ENCODE data around the gene CCDC102B.

CCDC102B gene

DNA sequence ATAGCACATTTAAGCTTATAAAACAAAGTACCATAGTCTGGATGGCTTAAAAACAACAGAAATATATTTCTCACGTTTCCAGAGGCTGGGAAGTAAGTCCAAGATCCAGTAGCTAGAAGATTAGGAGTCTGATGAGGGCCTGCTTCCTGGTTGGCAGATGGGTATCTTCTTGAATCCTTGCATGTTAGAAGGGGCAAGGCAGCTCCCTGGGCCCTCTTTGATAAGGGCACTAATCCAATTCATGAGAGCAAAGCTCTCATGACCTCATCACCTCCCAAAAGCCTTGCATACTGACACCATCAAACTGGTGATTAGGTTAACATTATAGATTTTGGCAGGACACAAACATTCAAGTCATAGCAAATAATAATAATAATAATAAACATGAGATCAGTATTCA, 146.4 kb downstream of the CCDC102B start:
- FAIRE-seq: no peak
- no peak for TF ChIP-seq POLR2A (IDR thresholded peaks at IDR 0.05; ENCODE audit: low read depth, low read length)
- DNase-seq (ENCODE audit: insufficient read length, low spot score): no peak

DNA sequence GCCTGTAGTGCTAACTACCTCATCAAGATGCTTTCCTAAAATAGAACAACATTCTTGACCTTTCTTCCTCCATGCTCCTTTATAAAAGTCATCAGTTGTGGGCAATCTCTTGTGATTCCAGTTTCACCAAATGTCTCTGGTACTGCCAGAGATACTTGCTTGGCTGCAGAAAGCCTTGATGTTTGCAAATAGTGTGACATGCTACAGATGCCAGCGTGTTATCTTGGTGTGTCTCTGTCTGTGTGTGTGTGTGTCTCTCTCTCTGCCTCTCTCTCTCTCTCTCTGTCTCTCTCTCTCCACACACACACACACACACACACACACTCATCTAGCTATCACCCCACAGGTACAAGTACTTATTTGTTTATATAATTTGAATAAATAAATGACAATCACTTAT, 146.9 kb downstream of the CCDC102B start:
- TF ChIP-seq POLR2A (IDR thresholded peaks at IDR 0.05; ENCODE audit: low read depth, low read length): no peak
- FAIRE-seq (no peak), DNase-seq (ENCODE audit: insufficient read length, low spot score) (no peak)

DNA sequence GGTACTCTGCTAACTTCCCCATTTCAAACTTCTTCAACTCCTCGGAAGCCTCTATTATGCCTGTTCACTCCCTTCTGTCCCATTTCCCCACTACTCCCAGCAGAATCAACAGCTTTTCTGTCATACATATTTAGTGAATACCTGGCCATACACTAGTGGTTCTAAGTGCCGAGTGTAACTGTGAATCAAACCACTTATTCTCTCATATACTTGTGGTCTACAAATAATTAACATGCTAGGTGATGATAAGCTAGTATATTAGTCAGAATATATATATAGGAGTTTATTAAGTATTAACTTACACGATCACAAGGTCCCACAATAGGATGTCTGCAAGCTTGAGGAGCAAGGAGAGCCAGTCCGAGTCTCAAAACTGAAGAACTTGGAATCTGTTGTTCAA, 150.7 kb downstream of the CCDC102B start:
- FAIRE-seq: no peak
- no peak for TF ChIP-seq POLR2A (IDR thresholded peaks at IDR 0.05; ENCODE audit: low read depth, low read length)
- no peak for DNase-seq (ENCODE audit: insufficient read length, low spot score)

DNA sequence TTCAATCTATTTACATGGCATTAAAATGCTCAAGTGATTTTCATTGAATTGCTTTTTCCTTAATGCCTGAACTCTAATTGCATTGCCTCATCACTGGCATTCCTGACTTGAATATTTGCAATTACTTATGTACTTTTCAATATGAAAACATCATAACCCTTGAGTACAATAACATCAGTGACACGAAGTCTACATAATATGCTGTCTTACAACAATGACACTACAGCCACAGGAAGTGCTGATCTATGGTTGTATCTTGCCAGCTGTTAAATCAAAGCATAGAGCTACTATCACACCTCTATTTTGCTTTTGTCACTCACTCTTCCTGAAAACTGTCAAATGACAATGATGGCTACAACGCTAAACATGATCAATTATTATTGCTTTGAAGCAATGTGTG, 156.9 kb downstream of the CCDC102B start:
- no peak for TF ChIP-seq POLR2A (IDR thresholded peaks at IDR 0.05; ENCODE audit: low read depth, low read length)
- FAIRE-seq (no peak), DNase-seq (ENCODE audit: insufficient read length, low spot score) (no peak)

DNA sequence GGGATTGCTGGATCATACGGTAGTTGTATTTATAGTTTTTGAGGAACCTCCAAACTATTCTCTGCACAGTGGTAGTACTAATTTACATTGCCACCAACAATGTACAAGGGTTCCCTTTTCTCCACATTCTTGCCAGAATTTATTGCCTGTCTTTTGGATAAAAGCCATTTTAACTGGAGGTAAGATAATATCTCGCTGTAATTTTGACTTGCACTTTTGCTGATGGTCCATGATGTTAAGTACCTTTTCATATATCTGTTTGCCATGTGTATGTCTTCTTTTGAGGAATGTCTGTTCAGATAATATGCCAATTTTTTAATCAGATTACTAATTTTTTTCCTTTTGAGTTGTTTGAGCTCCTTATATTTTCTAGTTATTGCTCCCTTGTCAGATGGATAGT, 158.8 kb downstream of the CCDC102B start:
- no peak for FAIRE-seq
- DNase-seq (ENCODE audit: insufficient read length, low spot score): no peak
- TF ChIP-seq POLR2A (IDR thresholded peaks at IDR 0.05; ENCODE audit: low read depth, low read length): no peak

DNA sequence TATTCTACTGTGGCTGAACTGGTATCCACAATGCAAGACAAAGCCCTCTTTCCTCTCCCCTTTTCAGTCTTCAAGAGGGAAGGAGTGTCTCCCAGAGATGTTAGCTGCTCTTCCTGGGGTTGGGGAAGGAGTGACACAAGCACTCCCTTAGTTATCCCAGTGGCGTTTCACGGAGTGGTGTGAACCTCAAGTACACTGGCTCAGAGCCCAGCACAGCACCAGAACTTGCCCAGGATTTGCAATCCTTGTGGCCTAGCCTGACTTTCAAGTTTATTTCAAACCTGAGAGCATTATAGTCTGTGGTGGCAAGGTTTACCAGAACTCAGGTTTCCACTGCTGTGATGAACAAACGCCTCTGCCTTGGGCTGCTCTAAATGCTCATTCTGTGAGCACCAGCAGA, 162.5 kb downstream of the CCDC102B start:
- no peak for FAIRE-seq

DNA sequence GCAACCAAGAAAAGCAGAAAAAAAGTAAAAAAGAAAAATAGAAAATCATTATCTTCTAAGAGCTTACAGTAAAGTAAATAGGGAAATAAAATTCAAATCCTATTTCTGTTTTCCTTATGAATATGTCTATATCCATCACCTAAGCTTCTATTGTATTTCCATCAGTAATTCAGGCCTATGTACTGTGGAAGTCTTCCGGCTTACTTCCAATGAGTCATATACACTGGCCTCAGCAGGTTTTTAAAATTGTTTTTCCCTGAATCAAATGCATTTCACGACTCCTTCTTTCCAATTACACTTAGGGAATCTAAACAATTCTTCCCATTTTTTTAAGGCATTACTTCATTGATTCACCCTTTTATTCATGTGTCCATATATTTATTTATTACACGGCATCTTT, 164.7 kb downstream of the CCDC102B start:
- DNase-seq (ENCODE audit: insufficient read length, low spot score): no peak
- TF ChIP-seq POLR2A (IDR thresholded peaks at IDR 0.05; ENCODE audit: low read depth, low read length): no peak
- FAIRE-seq: no peak

More for the DNA sequence above, 162.5 kb downstream of the CCDC102B start:
- TF ChIP-seq POLR2A (IDR thresholded peaks at IDR 0.05; ENCODE audit: low read depth, low read length): no peak
- DNase-seq (ENCODE audit: insufficient read length, low spot score): no peak

DNA sequence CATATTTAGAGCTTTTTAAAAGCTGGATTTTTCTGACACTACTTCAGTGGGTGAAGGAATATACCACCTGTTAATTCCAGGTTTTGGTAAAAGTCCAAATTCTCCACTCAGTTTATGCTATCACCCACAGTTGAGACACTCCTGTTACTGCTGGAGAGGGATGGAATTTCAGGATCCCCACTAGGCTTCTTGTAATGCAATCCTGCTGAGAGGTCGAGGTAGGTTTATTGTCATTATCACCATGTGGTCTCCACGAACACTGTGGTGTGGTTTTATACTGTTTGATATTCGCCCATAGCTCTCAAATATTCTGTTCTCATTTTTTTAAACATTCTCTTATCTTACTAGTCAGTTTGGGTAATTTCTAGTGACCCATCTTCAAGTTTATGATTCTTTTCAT, 167.9 kb downstream of the CCDC102B start:
- no peak for TF ChIP-seq POLR2A (IDR thresholded peaks at IDR 0.05; ENCODE audit: low read depth, low read length)
- DNase-seq (ENCODE audit: insufficient read length, low spot score) (no peak), FAIRE-seq (no peak)

DNA sequence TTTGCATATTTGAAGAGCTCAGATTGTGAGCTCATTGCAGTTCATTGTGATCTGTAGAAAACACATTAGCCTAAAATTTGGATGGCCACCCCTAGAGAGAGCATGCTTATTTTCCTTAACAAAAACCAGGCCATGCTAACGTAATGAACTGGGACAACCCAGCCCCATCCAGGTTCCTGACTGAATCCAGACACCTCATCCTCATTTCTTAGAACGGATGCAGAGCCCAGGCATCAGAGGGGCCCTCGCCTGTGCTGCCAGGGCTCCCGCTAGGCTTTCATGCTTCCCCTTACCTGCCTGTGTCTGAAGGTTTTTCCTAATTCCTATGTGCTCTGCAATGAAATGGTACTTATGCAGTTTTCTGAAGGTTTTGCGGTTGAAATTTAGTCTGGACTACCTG, 171.1 kb downstream of the CCDC102B start:
- no peak for TF ChIP-seq POLR2A (IDR thresholded peaks at IDR 0.05; ENCODE audit: low read depth, low read length)
- DNase-seq (ENCODE audit: insufficient read length, low spot score) (no peak), FAIRE-seq (no peak)

DNA sequence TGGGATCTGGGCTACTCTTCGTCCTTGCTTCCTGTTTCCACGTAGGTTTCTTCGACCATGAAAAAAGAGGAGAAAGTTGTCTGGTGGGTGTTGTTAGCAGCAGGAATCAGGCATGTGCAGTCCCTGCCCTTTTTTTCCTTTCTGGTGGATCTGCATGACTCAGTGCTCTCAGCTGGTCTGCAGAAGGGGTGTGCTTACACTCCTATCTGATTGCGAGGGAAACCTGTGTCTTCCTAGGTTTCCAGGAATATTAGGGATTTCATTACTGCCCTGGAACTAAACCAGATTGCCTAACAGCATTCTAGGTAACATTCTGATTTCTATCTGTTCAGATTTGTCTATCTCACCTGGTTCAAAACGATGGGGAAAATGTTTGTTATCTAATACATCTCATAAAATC, 174.3 kb downstream of the CCDC102B start:
- TF ChIP-seq POLR2A (IDR thresholded peaks at IDR 0.05; ENCODE audit: low read depth, low read length): no peak
- no peak for FAIRE-seq
- DNase-seq (ENCODE audit: insufficient read length, low spot score): no peak

DNA sequence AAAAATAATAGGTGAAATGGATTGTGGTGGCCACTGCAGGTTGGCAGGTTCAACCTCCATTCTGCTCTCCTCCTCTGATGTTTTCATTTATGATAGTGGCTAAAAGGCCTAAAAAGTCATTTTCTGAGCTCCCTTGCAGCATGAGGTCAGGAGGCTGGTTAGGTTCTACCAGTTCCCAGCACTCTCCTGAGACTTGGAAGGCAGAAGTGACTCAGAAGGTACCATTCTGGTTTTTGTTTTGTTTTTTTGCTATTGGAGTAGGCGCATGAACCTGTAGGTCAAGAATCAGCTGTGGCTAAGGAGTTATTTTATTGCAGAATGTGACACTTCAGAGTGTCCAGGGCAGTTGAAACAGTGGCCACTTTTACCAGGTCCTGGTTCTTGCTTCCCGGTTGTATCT, 181.9 kb downstream of the CCDC102B start:
- TF ChIP-seq POLR2A (IDR thresholded peaks at IDR 0.05; ENCODE audit: low read depth, low read length): no peak
- no peak for DNase-seq (ENCODE audit: insufficient read length, low spot score)
- no peak for FAIRE-seq

DNA sequence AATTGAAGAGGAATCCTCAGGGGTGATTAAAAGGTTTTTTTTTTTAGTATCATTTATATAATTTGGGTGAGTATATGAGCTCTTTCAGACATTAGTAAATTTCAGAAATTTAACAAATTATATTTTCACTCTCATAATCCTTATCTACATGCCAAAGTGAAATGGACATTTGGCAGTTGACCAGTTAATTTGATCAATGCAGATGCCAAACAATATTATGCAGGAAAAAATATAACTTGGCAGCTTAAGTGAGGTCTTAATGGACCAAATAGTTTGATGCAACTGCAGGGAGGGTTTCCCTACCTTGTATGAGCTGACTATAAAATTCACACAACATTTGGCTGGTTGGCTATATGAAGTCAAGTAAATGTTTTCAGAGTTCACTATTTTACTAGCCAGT, 185.2 kb downstream of the CCDC102B start:
- no peak for TF ChIP-seq POLR2A (IDR thresholded peaks at IDR 0.05; ENCODE audit: low read depth, low read length)
- no peak for FAIRE-seq
- no peak for DNase-seq (ENCODE audit: insufficient read length, low spot score)

DNA sequence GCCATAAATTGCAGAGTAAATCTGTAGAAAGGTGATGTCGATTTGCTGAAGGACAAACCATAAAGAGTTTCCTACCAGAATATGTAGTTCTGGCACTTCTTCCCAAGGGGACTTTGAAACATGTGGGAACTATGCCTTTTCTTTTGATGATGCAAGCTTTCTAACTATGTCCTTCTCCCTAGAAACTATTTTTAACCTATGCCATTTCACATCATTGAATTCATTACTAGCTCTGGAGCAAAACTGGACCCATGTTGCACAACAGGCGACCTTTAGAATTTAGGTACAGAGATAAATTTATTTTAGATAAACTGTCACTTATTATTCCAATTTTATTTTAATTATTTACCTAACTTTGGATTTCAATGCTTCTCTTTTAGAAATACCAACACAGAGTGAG, 186.5 kb downstream of the CCDC102B start:
- DNase-seq (ENCODE audit: insufficient read length, low spot score) (no peak), FAIRE-seq (no peak)
- TF ChIP-seq POLR2A (IDR thresholded peaks at IDR 0.05; ENCODE audit: low read depth, low read length): no peak

DNA sequence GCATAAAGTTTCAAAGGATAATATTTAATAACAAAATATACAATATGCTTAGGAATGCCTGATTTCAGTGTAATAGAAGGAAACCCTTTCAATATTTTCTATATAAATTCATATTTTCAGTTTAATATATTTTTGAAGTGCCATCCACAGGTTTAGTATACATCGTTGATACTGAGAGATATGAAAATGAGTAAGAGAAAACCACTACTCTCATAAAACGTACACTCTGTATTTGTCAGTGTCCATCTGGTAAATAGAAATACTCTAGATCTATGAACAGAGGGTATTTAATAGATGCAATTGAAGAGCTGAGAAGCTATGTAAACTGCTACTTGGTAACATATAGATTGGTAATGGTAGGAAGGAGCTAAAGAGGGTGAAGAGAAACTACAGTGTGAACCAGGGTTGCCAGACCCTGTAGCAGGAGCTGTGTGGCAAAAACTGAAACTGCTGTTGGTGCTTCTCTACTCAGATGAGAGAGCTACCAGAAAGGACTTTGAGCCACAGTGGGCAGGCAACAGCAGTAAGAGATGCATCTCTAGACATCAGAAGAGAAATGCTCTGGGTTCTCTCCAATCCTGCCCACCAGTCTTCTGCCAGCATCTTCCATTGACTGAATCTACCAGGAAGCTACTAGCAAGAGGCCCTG, 187.4 kb downstream of the CCDC102B start:
- DNase-seq (ENCODE audit: insufficient read length, low spot score) (no peak), FAIRE-seq (no peak)
- TF ChIP-seq POLR2A (IDR thresholded peaks at IDR 0.05; ENCODE audit: low read depth, low read length): no peak

DNA sequence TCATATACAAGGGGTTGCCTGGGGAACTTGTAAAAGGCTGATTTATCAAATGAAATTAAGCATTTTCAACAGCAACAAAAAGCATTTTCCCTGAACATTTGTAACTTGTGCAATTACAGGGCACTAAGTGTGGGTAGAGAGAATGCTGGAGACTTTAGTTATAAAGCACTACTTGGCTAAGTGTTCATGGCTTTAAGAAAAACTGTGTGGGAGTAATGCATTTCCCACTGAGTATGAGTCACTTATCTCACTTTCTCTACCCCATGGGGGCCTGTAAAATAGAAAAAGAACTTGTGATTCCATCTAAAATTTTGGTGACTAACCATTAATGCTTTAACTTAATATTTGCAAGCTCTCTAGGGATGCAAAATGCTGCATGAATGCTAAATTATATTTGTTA, 193.4 kb downstream of the CCDC102B start:
- FAIRE-seq: no peak
- DNase-seq (ENCODE audit: insufficient read length, low spot score): no peak
- TF ChIP-seq POLR2A (IDR thresholded peaks at IDR 0.05; ENCODE audit: low read depth, low read length): no peak

Data from H54 (cell line).